Right renal pelvis (tissue), 4 donors: ENCODE results near the gene CDC42EP4. TPM values are rescaled to one million over a fixed set of nuclear protein-coding genes. Genes with fewer than 3 reads are reported as not detected.

ENCODE experiments used
- DNase-seq, 4 donors: peaks; one replicate each; pipeline ENCODE4 v3.0.0-alpha.2; 2013; ENCODE audit warnings: low read depth in 4 of 4, low spot score in 3 of 4, missing footprints in 1 of 4
- polyA plus RNA-seq, 4 donors: library from polyadenylated mRNA; unstranded; fragments of 120-200 nt; gene quantifications; one replicate each; pipeline ENCODE4 v1.2.1, GENCODE V29; 2013; ENCODE audit not compliant: insufficient read length in 4 of 4

The CDC42EP4 gene, protein sequence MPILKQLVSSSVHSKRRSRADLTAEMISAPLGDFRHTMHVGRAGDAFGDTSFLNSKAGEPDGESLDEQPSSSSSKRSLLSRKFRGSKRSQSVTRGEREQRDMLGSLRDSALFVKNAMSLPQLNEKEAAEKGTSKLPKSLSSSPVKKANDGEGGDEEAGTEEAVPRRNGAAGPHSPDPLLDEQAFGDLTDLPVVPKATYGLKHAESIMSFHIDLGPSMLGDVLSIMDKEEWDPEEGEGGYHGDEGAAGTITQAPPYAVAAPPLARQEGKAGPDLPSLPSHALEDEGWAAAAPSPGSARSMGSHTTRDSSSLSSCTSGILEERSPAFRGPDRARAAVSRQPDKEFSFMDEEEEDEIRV
- polyA plus RNA-seq = 10 to 100 TPM; 46.1 to 52.8 (median 50.8) TPM

DNA sequence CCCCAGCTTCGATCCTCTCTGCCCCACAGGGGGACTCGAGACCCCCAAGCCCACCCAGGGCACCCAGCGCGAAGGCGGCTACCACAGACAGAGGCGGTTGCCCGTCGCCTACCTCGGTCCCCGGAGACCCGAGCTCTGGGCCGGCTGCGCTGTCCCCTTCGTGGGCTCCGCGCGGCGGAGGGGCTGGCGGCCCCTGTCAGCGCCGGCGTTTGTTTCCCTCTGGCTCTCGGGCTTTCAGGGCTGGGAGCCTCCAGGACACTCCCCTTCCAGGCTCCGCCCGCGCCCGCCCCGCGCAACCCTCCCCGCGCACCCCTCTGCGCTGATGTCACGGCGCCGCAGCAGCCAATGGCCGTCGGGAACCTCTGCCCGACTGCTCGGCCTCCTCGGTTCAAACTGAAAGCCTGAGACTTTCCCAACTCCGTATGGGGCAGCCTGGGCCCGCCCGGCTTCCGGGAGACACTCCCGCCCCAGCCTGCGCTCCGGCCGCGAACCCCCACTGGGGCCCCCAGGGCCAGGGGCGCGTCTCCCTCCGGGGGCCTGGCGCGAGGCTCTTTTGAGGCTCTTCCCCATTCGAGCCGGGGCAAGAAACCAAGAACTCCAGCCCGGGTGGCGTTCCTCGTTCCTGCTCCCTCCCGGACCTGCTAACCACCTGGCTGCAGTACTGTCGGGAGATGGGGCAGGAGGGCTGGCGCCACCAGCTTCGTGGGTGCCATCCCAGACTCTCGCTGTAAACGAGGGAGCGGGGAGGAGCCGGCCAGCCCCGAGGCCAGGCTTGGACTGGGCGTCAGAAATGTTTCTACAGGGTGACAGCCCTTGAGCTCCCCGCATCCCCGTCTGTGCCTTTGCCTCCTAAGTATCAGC lies at the start of gene CDC42EP4:
Gene CDC42EP4, minus strand, starts transcription at position 221 of the 861 bp plus-strand sequence. CDS start 25,501 bp downstream, outside the sequence.
- DNase-seq = peak; percentile 83 to 87 (median 86)

DNA sequence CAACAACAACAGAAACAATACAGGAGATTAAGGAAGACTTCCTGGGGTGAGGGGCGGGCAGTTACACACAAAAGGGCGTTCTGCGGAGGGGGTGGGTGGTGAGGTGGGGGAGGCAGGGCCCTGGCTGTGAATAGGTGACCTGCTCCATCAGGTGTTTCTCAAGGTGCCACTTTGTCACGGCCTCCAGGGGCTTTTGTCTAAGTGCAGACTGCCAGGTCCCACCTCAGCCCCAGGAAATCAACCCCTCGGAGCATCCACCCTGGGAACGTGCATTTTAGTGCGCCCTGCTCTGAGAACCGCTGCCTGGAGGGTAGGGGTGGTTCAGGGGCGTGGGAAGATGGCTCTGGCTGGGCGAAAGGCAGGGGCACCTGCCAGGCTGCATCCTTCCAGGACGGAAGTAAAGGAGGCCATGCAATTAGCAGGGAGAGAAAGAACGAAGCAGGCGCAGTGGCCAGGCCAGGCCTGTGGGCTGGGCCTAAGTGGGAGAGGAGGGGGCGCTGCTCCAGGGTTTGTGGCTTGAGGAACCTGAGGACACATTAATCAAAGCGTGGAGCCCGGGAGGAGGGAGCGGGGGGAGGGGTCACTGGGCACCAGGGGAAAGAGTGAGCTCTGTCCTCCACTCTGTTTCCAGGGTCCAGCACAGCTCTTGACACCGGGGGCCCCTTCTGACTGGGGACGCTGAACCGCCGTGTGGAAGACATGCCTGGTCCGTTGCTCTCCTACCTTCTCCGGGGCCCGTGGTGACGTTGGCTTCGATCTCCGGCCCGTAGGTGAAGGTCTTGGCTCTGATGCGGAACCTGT lies 49.4 kb upstream of the CDC42EP4 start:
- DNase-seq = no peak

DNA sequence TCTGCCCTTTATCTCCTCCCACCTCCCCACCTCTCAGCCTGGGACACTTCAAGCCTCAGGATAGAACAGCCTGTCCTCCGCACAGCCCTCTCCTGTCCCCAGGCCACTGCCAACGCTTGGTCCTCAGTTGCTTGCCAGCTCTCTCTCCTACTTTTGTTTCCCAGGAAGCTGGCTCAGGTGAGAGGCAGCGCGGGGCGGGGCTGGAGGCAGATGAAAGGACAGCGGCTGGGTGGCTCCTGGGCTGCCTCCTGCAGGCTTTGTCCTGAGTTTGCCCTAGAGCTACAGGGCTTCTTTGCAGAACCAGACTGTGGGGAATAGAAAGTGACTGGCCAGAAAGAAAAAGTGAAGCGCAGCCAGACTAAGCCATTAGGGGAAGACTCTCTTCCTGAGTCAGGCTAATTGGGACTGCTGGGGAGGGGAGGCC lies 48.2 kb upstream of the CDC42EP4 start:
- DNase-seq = no peak

DNA sequence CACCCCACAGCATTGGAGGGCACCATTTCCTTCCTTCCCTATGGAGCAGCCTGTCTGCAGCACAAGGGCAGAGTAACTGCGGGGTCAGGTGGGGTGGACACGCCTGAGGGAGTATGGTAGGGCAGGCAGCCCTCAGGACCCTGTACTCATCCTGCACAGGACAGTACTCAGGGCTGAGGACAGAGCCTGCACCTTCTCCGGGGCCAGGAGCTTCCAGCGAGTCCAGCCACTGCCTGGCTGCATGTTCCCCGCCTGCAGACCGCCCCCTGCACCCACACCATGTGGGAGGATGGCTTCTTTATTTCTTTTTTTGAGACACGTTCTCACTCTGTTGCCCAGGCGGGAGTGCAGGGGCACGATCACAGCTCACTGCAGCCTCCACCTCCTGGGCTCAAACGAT lies 47.6 kb upstream of the CDC42EP4 start:
- DNase-seq = no peak

DNA sequence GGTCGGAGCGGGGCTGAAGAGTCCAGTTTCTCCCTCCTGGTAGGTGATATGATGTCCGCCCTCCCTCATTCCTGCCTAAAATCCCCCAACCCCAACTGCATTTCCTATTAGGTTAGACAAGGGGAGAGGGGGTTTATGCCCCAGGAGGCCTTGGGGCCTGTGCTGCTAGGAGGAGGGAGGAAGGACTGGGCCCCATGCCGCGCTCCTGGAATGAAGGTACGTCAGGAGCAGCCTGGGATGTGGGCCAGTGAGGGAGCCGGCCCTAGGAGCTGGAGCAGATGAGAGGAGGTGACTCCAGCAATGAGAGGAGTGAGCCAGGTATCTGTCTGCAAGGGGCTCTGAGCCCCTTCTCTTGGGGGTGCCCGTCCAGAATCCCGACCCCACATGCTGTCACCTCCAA lies 46.9 kb upstream of the CDC42EP4 start:
- DNase-seq = no peak

DNA sequence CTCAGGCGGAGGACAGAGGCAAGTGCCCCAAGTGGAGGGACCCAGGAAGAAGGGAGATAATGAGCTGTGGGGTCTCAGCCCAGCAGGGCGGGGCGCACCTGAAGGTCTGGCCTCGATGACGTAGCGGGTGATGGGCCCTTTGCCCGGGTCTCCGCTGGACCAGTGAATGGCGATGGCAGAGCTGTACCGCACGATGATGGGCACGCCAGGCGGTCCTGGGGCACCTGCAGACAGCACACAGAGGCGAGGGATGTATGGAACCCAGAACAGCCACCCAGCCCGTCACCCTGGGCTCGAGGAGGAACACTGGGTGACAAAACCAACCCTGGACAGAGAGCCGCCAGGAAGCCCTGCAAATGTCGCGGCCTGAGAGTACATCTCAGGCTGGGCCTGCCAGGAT lies 46.2 kb upstream of the CDC42EP4 start:
- DNase-seq = no peak

DNA sequence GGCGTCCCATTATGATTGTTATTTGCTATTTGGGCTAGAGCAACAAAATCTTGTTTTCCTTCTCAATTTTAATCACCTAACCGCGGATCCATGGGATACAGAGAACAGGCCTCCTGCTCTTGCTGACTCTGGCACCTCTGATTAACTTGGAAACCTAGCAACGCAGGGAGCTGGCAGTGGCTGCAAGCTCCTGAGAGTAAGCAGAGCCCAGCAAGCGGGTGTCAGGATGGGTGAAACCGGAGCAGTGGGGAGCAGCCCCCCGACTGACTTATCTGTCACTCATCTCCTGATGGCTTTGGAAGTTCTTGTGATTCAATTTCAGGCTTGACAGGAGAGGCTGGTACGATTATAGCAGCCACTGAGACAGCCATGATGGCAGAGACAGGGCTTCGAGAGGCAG lies 45.5 kb upstream of the CDC42EP4 start:
- no peak for DNase-seq

DNA sequence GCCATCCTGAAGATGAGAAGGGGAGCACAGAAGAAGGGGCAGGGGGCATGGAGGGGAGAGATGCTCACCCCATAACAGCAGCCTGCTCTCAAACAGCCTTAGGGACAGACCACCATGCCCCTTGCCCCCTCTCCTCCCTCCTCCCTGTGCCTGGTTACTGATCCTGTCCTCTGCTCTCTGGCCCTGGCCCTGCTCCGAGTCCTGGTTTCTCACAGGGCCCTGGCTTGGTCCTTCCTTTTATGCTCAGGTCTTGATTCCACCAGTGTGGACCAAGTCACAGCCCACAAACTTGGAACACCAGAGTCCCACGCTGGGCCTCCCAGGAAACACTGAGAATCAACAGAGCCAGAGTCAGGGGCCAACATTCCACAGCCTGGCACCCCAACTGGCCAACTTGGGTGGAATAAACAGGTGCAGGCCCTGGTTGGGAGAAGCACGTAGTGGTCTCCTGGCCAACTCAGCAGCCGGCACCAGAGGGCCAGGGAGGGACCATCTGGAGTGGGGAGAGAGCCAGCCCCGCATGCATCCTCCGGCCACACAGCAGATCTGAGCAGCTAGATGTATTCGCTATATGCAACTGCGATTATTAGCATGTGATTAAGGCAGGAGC lies 44.9 kb upstream of the CDC42EP4 start:
- DNase-seq = no peak

DNA sequence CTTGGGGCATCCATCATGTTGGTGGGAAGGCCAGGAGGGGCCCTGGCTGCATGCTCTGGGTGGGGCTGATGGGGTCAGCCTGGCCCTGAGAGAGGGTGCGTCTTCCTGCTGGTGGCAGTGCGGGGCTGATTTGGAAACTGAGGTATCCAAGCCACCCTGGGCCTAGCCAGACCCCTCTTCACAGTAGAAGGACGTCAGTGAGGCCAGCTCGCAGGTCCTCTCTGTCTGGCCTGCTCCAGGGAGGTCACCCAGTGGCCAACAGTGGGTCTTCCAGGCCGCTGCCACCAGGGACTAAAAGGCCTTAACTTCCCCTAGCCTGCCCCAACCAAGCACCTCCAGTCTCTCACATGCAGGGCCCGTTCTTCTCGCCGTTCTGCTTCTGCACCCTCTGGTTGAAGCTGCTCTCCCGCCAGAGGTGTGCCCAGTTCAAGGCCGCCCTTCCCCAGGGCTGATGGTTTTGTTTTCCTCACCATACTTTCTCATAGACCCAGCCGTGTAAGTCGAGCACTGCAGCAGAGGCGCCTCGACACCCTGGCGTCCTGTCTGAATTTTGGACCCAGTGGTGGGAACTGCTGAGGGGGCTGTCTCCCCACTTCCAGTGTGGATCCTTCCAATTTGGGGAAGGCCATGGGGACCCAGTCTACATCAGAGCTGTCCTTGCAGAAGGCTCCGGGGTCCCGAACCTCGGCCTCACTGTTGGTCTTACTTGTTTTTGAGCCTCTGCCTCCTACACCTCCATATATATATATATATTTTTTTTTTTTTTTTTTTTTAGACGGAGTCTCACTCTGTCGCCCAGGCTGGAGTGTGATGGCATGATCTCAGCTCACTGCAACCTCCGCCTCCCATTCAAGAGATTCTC lies 42.9 kb upstream of the CDC42EP4 start:
- no peak for DNase-seq

DNA sequence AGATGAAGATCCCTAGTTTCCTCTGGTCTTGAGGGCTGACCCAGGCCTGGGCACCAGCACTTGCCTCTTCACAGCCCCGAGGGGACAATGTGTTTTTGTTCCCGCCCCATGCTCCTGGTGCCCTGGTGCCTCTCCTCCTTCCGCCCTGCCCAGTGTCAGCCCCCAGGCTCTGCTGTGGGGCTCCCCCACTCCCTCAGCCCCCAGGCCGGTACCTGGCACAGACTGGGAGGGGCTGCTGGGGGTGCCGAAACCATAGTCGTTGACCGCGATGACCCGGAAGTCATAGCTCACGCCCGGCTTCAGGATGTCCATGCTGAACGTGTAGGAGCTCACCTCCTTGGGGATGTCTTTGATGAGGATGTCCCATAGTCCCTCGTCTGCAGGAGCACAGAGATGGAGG lies 40.5 kb upstream of the CDC42EP4 start:
- no peak for DNase-seq

DNA sequence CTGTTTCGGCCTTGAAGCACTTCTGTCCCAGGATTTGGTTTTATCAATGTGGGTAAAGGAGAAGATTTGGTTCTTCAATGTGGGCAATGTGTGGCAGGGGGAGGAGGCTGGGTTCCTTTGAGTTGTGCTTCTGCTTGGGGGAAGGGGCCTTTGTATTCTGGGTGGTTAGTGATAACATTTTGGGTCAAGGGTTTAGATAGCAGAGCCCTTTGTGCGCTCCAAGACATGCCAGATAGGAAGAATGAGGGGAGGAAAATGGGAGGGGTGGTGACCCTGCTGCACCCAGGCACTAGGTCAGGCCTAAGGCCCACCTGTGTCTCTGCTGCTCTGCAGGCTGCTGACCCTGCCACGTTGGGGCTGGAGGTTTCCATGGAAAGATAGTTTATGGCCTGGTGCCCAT lies 40.0 kb upstream of the CDC42EP4 start:
- DNase-seq = no peak

DNA sequence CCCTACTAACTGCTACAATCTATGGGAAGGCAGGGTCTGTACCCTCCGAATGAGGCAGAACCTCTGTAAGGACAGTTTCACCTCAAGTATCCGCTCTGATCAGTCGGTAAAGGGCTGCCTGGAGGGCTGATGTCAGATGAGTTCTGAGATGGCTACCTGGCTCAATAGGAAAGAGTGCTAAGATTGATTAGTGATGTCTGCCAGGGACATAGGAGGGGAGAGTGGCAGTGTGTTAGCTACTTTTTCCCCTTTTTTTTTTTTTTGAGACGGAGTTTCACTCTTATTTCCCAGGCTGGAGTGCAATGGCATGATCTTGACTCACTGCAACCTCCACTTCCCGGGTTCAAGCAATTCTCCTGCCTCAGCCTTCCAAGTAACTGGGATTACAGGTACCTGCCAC lies 39.1 kb upstream of the CDC42EP4 start:
- DNase-seq = no peak

DNA sequence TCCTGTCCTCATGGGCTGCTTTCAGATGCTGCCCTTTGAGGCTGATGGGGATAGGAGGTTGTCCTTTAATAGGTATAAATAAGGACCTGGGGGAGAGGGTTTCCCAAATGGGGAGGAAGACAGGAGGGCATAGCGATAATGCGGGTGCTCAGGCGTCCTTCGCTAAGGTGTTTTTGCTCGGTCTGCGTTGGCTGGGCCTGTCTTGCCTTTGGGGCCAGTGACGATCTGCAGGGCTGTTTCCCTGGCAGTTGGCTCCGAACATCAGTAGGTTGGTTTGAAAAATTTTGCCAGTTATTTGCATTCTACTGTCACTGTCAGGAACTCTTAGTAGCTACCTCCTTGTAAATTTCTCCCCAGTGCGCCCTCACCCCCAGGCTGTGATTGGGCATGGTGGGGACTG lies 37.8 kb upstream of the CDC42EP4 start:
- DNase-seq = no peak

DNA sequence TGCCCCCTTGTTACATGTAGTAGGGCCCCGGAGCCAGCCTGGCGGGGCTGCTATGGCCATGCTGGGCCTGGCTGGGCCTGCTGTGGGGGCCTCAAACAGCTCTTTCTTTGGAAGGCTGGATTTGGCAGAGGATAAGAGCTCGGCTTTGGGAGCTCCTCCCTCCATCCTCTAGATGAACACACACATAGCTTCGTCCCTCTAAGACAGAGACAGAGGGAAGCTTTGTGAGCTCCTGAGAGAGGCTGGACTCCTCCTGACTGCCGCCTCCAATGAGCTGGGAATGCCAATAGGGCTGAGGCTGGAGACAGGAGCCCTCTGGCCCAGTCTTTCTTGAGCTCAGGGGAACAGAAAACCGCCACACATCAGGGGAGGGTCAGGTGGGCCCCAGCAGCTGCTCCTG lies 37.3 kb upstream of the CDC42EP4 start:
- DNase-seq = no peak

DNA sequence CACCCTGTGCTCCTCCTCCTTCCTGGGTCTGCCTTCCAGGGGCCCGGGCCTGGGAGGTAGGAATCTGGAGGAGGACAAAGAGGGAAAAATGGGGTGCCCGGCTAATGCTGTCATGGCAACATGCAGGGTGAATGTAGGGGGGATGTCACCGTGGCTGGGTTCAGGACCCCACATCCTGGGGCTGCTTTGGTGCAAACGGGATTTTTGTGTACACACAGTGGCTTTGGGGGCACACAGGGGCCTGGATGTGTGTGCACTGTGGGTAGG lies 37.0 kb upstream of the CDC42EP4 start:
- no peak for DNase-seq

DNA sequence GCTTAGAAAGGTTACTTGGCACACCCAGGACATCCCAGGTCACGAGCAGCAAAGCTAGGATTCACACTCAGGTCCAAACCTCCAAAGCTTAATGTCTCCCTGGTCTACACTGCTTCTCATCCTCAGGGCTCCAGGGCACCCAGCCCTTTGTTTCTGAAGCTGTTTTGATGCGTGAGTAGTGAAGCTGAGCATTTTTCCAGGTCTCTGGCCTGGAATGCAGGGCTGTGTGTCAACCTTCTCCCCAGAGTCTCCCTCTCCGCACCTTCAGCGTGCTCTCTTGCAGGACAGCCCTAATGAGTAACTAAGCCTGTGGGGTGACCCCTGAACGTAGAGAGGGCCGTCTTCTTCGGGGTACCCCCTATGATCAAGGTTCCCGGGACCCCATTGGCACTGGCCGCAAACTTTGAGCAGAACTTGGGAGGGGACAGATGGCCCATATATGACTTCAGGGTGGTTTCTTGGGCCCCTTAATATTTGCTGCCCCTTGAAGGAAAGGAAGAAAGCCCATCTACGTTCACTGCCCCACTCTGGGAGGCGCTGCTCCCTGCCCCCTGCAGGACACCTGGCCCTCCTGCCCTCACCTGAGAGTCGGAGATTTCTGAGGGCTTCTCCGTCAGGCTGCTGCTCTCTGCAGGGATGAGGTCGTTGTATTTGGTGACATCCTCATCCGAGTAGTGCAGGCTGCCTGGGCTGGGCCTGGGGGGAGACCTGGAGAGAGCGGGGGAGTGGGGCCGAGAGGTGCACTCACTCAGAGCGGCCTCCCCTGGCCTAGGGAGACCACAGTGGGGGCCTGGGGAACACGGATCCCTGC lies 36.4 kb upstream of the CDC42EP4 start:
- no peak for DNase-seq

DNA sequence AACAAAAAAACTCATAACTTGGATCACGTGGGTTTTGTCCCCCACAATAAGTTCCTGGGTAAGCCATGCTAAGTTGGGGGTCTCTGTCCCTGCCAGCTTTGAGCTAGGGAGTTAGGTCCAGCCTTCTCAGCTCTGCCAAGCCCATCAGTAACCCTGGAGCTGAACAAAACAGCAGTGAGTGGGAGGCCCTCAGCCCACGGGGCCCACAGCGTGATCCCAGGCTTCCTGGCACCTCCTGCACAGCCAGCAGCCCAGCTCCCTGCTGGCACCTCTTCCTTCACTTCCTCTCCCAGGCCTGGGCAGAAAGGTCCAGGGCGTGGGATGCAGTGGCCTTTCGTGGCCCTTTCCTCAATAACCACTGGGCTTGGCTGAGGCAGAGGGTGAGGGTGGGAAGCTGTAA lies 35.5 kb upstream of the CDC42EP4 start:
- DNase-seq = no peak

DNA sequence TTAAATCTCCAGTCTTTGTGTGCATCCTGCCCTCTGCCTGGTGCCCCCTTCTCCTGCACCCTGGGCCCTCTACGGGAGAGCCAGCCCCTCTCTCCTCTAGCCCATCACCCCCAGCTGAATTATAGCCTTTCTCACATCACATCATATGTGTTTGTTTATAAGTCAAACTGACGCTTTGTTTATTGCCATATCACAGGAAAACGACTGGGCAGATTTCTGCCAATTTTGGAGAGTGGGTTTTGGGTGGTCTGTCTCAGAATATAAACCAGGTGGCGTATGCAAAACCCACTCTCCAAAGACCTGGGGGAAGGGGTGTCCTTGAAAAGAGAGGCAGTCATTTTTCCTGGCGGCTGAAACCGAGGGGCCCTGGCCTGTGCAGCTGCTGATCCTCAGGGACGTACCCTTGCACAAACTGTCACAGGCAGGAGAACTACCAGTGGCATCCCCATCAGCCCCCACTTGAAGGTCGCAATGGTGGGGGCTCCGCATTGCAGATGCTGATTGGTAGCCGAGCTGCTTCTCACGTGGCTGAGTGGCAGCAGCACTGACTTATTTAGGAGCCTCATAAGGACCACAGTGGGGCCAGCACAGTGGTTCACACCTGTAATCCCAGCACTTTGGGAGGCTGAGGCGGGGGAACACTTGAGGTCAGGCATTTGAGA lies 34.8 kb upstream of the CDC42EP4 start:
- DNase-seq = no peak
